Upper lobe of left lung (tissue), 4 donors: ENCODE measurements around the gene NDUFB8.

ENCODE experiments used
- EP300 ChIP-seq, 4 donors: sonication (generic); formaldehyde crosslinking; IDR thresholded peaks; one replicate each; pipeline ENCODE4 v1.5.1; 2017; ENCODE audit warnings: antibody characterized with exemption in 4 of 4, control low read depth in 2 of 4
- POLR2A ChIP-seq, 4 donors: fragments of 450-650 bp; IDR thresholded peaks; one replicate each; pipeline ENCODE4 v1.5.1; 2016 to 2017; ENCODE audit warnings: antibody characterized with exemption in 4 of 4, mild to moderate bottlenecking in 2 of 4
- POLR2AphosphoS5 ChIP-seq, 2 donors: sonication (generic); formaldehyde crosslinking; IDR thresholded peaks; one replicate each; pipeline ENCODE4 v1.5.1; 2017; ENCODE audit warnings: antibody characterized with exemption in 2 of 2
- TF ChIP-seq, protein P1 (sequence below), 6 experiments: fragments of 450-650 bp in 4 of 6; fragments of 200-600 bp in 2 of 6; sonication (generic) in 2 of 6; IDR thresholded peaks; one replicate each; pipeline ENCODE4 v1.5.1; 2016 to 2019; ENCODE audit warnings: antibody characterized with exemption in 6 of 6

DNA sequence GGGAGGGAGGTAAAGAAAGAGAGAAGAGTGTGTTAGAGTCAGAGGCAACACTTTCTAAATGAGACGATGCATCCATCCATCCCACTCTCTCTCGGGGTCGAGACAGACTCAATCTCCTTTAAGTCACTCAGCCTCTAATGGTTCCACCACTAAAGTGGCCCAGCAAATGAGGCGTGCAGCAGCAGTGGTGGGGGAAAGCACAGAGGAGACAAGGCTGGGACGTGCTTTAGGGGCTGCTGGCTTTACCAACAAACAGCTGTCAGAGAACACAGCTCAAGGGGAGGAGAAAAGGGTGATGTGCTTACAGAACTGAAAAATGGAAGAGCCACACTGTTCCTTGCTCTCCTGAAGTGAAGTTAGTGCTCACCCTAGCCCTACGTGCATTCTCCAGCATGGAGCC lies 5.5 kb downstream of the NDUFB8 start:
- TF ChIP-seq POLR2A (IDR thresholded peaks at IDR 0.05) (no peak), EP300 (IDR thresholded peaks at IDR 0.05) (no peak), POLR2AphosphoS5 (IDR thresholded peaks at IDR 0.05) (no peak)
- TF ChIP-seq, protein P1, sequence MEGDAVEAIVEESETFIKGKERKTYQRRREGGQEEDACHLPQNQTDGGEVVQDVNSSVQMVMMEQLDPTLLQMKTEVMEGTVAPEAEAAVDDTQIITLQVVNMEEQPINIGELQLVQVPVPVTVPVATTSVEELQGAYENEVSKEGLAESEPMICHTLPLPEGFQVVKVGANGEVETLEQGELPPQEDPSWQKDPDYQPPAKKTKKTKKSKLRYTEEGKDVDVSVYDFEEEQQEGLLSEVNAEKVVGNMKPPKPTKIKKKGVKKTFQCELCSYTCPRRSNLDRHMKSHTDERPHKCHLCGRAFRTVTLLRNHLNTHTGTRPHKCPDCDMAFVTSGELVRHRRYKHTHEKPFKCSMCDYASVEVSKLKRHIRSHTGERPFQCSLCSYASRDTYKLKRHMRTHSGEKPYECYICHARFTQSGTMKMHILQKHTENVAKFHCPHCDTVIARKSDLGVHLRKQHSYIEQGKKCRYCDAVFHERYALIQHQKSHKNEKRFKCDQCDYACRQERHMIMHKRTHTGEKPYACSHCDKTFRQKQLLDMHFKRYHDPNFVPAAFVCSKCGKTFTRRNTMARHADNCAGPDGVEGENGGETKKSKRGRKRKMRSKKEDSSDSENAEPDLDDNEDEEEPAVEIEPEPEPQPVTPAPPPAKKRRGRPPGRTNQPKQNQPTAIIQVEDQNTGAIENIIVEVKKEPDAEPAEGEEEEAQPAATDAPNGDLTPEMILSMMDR (IDR thresholded peaks at IDR 0.05): no peak
